T-helper 1 cell treated with Interleukin-12 subunit alpha and Interleukin-12 subunit beta and Interleukin-4 antibody, amounts not matched to agents 30 μg/mL and 1 μg/mL, for 36 hours (primary cell): ENCODE results near the gene GOLGA6L4.
"Not testable (repeated sequence)": the region's sequence is repeated elsewhere in the genome, so short reads cannot be mapped to it uniquely, and the experiment has no call there.

Experiments used
- H3K27ac Mint-ChIP-seq: one replicate; pipeline ENCODE4 v1.8.0; 2021; ENCODE audit warnings: mild to moderate bottlenecking, mixed read lengths
- H3K27me3 Mint-ChIP-seq: one replicate; pipeline ENCODE4 v1.8.0; 2021; ENCODE audit warnings: low read depth, mixed read lengths
- H3K36me3 Mint-ChIP-seq: one replicate; pipeline ENCODE4 v1.8.0; 2021; ENCODE audit warnings: low read depth, mixed read lengths
- H3K4me1 Mint-ChIP-seq: one replicate; pipeline ENCODE4 v1.8.0; 2021; ENCODE audit warnings: low read depth, mixed read lengths
- H3K4me3 Mint-ChIP-seq: one replicate; pipeline ENCODE4 v1.8.0; 2021; ENCODE audit warnings: mild to moderate bottlenecking, moderate library complexity, mixed read lengths
- H3K9me3 Mint-ChIP-seq: one replicate; pipeline ENCODE4 v1.8.0; 2021; ENCODE audit warnings: mixed read lengths

Gene GOLGA6L4, protein sequence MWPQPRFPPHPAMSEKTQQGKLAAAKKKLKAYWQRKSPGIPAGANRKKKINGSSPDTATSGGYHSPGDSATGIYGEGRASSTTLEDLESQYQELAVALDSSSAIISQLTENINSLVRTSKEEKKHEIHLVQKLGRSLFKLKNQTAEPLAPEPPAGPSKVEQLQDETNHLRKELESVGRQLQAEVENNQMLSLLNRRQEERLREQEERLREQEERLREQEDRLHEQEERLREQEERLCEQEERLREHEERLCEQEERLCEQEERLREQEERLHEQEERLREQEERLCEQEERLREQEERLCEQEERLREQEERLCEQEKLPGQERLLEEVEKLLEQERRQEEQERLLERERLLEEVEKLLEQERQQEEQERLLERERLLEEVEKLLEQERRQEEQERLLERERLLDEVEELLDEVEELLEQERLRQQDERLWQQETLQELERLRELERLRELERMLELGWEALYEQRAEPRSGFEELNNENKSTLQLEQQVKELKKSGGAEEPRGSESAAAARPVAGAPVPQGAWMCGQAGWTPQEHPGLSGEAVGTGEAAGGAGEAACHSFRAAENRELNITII

DNA sequence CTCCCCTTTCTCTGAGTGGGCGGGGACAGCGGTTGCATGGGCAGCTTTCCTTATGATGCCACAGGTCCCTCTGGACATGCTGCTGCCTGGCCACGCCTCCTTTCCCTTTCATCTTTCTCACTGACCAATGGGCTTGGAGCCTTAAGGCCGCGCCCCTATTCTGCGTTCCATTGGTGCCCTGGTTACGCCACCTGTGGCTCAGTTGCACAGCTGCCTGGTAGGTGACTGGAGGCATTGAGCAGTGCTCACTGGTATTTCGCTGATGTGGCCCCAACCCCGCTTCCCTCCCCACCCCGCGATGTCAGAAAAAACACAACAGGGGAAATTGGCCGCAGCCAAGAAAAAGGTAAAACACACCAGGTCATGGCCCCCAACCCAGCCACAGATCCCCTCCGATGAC is at the start of gene GOLGA6L4:
GOLGA6L4 (plus strand) TSS at position 201 of the 400 bp plus-strand sequence; CDS start at position 263, 62 bp downstream.
- H3K27ac Mint-ChIP-seq, H3K4me1 Mint-ChIP-seq, H3K4me3 Mint-ChIP-seq, H3K27me3 Mint-ChIP-seq, H3K36me3 Mint-ChIP-seq, H3K9me3 Mint-ChIP-seq: not testable (repeated sequence)

DNA sequence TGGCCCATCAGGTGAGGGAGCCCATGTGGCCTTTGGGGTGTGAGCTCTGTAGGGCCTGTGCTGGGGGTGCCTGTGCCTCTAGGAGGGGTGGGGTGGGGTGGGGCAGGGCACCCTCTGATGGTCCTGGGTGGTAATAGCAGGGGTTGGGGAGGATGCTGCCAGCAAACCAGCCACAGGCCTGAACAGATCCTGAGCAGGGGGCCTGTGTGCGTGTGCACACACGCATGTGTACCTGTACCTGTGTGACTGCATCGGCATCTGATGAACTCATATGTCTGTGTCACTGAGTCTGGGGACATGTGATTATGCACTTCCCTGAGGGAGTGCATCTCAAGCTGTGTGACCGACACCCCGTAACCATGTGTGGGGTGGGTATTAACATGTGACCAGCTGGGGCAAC is 42.6 kb upstream of the GOLGA6L4 start:
- not testable (repeated sequence) for H3K9me3 Mint-ChIP-seq, H3K27ac Mint-ChIP-seq, H3K4me3 Mint-ChIP-seq, H3K36me3 Mint-ChIP-seq, H3K27me3 Mint-ChIP-seq, H3K4me1 Mint-ChIP-seq

DNA sequence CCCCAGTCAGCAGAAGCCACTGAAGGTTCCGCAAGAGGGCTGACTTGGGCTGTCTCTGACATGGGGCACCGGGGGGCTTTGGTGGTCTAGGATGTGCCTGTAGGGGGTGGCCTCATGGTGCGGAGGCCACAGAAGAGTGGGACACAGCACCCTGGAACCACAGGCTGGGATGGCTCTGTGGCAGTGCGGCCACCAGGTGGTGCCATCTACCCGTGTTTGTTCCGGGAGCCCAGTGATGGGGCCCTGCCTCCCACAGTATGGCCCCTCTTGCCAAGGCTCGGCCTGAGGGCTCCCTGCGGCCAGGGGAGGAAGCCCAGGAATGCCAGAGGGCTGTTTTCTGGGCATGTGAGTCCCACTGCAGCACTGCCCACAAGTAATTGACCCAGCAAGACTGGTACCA is 40.0 kb upstream of the GOLGA6L4 start:
- H3K27me3 Mint-ChIP-seq, H3K4me3 Mint-ChIP-seq, H3K4me1 Mint-ChIP-seq, H3K36me3 Mint-ChIP-seq, H3K27ac Mint-ChIP-seq, H3K9me3 Mint-ChIP-seq: not testable (repeated sequence)

DNA sequence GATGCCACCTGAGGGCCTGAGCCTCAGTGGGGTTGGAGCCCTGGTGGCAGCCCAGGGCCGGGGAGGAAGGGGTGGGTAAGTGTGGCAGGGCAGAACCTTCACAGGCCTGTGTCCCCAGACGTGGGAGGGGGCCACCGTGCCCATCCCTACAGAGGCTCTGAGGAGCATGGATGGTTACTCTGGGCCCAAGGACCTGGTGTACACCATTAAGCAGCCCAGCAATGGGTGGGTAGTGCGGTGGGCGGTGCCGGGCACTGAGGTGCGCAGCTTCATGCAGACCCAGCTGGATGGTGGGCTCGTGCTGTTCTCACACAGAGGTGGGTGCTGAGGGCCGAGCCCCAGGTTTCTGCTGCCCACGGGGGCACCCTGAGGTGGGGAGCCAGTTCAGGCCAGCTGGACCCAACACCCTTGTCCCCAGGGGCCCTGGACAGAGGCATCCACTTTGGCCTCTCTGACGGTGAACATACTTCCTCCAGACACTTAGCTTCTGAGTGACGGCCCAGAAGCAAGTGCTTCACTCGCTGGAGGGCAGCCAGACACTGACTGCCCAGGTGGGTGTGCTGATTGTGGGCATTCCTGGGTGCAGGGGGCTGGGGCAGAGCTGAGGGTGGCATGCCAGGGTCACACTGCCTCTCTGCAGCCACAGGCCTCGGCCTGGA is 38.9 kb upstream of the GOLGA6L4 start:
- not testable (repeated sequence) for H3K4me3 Mint-ChIP-seq, H3K9me3 Mint-ChIP-seq, H3K36me3 Mint-ChIP-seq, H3K27me3 Mint-ChIP-seq, H3K27ac Mint-ChIP-seq, H3K4me1 Mint-ChIP-seq

DNA sequence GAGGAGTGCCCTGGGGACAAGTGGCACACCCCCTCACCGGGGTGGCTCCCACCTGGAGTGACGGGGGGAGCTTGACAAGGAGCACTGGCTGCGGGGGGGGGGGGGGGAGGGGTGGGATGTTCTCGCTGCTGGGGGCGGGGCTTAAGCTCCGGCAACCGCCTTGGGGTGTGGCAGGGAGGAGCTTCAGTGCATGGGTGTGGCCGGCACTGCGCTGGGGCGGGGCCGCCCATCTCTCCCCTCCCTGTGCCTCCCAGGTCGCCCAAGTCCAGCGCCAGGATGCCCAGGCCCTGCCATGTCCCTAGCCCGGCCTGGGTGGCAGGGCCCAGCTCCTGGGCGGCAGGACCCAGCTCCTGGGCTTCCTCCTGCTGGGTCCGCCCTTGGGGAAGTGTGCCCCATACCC is 35.7 kb upstream of the GOLGA6L4 start:
- H3K36me3 Mint-ChIP-seq, H3K4me1 Mint-ChIP-seq, H3K27me3 Mint-ChIP-seq, H3K27ac Mint-ChIP-seq, H3K4me3 Mint-ChIP-seq, H3K9me3 Mint-ChIP-seq: not testable (repeated sequence)

DNA sequence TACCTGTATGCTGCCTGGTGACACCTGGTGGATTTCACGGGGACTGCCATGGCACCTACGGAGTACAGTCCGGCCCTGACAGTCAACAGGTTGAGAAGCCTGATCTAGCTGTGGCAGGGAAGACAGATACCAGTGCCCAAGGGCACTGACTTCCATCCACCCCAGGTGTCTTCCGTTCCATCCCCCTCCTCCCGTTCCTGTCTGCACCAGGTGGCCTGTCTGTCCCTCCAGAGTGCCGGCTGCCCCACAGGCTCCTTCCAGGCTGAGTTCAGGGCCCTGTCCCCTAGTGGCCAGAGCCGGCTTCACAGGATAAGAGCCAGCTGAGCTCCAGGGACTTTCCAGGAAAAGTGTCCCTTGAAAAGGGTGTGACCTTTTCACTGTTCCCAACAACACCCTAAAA is 10.9 kb downstream of the GOLGA6L4 start:
- H3K9me3 Mint-ChIP-seq, H3K27ac Mint-ChIP-seq, H3K4me1 Mint-ChIP-seq, H3K4me3 Mint-ChIP-seq, H3K27me3 Mint-ChIP-seq, H3K36me3 Mint-ChIP-seq: not testable (repeated sequence)
